Type B pancreatic cell (in vitro differentiated cells): ENCODE data around the gene MON2. TPM values are rescaled to one million over a fixed set of nuclear protein-coding genes. Genes with fewer than 3 reads are reported as not detected.

Experiments used
- DNase-seq: peaks from one replicate; pipeline ENCODE4 v3.0.0; 2021; ENCODE audit warnings: mixed read lengths; ENCODE audit not compliant: unreplicated experiment; ENCODE audit errors: extremely low spot score
- H3K27ac Mint-ChIP-seq: 2 replicates; pipeline ENCODE4 v1.8.0; 2021; ENCODE audit warnings: mild to moderate bottlenecking, mixed read lengths
- H3K27me3 Mint-ChIP-seq: 2 replicates; pipeline ENCODE4 v1.8.0; 2021; ENCODE audit warnings: mixed read lengths
- H3K36me3 Mint-ChIP-seq: 2 replicates; pipeline ENCODE4 v1.8.0; 2021; ENCODE audit warnings: mixed read lengths
- H3K4me1 Mint-ChIP-seq: one replicate; pipeline ENCODE4 v1.8.0; 2021; ENCODE audit warnings: mixed read lengths; ENCODE audit not compliant: unreplicated experiment
- H3K4me3 Mint-ChIP-seq: 2 replicates; pipeline ENCODE4 v1.8.0; 2021; ENCODE audit warnings: mild to moderate bottlenecking, mixed read lengths
- H3K9me3 Mint-ChIP-seq: 2 replicates; pipeline ENCODE4 v1.8.0; 2021; ENCODE audit warnings: mixed read lengths
- CTCF ChIP-seq: fragments of 200-600 bp; sonication (generic); conservative IDR thresholded peaks from 2 replicates; pipeline ENCODE4 v1.5.0; 2021; ENCODE audit warnings: antibody characterized with exemption, mild to moderate bottlenecking
- total RNA-seq: library from RNA; stranded (reverse); gene quantifications from 2 replicates; pipeline ENCODE4 v1.2.1, GENCODE V29; 2021; ENCODE audit warnings: low replicate concordance

The MON2 gene
- total RNA-seq, 1 donor from 2014 or later, result 47.4 TPM

GRCh38 chr12:62468935-62469334 lies 2.3 kb downstream of the MON2 start:
- DNase-seq, result no peak
- Mint-ChIP-seq H3K36me3 (no peaks in the 10 kb centered on the region), H3K9me3 (peaks cover under 1% of the 10 kb centered on the region)

GRCh38 chr12:62469704-62470103 lies 3.1 kb downstream of the MON2 start:
- Mint-ChIP-seq H3K4me3 (peak overlapping the region; percentile 56), H3K4me1 (peaks cover 6% of the 10 kb centered on the region), H3K36me3 (peaks cover 3% of the 10 kb centered on the region), H3K27me3 (no peaks in the 10 kb centered on the region), H3K27ac (no peak overlapping the region), H3K9me3 (no peaks in the 10 kb centered on the region)
- DNase-seq, result no peak
- TF ChIP-seq CTCF, result no peak

More at GRCh38 chr12:62468935-62469334, 2.3 kb downstream of the MON2 start:
- peaks cover 6% of the 10 kb centered on the region for H3K4me1 Mint-ChIP-seq
- H3K27ac Mint-ChIP-seq, result no peak overlapping the region
- no peaks in the 10 kb centered on the region for H3K27me3 Mint-ChIP-seq
- H3K4me3 Mint-ChIP-seq, result peak overlapping the region; percentile 56
- TF ChIP-seq CTCF, result no peak

DNA sequence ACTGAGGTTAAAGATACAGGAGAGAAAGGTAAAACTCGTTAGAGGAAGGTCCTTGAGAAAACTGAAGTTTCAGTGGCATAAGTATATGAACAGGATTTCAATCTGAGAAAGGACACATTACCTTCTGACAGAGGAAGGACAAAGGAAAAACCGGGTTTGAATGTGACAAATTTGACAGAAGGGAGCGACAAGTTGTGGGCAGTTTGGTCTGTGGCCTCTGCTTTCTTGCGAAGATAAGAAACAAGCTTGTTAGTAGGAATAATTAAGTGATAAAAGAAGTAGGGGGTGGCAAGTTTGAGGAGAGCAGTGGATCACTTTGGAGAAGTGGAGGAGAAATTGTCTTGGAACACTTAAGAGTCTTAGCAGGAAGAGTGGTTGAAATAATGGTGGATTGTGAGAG lies 5.1 kb downstream of the MON2 start:
- H3K27me3 Mint-ChIP-seq, result no peaks in the 10 kb centered on the region
- H3K4me1 Mint-ChIP-seq, result peaks cover 6% of the 10 kb centered on the region
- DNase-seq, result no peak
- H3K27ac Mint-ChIP-seq, result no peak overlapping the region
- no peaks in the 10 kb centered on the region for H3K9me3 Mint-ChIP-seq
- H3K4me3 Mint-ChIP-seq, result no peak overlapping the region
- H3K36me3 Mint-ChIP-seq, result peaks cover 5% of the 10 kb centered on the region
- no peak for TF ChIP-seq CTCF

GRCh38 chr12:62472472-62472871 lies 5.8 kb downstream of the MON2 start:
- Mint-ChIP-seq H3K9me3 (no peaks in the 10 kb centered on the region), H3K4me1 (peaks cover 5% of the 10 kb centered on the region), H3K4me3 (no peak overlapping the region), H3K36me3 (peaks cover 5% of the 10 kb centered on the region), H3K27me3 (no peaks in the 10 kb centered on the region), H3K27ac (no peak overlapping the region)
- no peak for DNase-seq
- TF ChIP-seq CTCF, result no peak

DNA sequence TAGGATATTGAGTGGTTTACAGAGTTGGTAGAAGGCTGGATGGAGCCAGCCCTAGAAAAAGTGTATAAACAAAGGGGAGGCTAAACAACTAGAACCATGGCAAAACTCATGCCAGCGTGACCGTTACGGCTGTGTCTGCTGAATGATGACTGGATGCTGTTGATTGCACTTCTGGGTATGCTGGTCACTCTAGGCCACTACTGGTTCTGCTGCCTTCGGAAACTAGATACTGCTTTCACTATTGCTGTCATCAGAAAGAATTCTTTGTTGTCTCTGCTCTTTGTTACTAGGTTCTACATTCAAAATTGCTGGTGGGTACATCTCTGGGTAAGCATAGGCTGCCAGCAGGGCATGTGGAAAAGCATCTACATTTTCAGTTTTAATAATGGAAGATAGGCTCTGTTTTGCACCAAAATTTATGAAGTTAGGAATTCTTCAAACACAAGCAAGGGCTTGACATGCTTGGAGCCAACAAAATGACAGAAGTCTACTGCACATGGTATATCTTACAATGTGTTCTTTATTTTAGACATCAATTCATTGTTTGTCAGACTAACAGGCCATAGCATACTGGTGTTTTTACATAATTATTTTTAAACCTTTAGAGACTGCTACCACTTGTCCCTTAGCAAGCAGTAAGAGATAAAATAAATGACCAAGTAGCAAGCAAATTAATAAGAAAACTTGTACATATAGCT lies 15.4 kb downstream of the MON2 start:
- Mint-ChIP-seq H3K27ac (peak overlapping the region; percentile 8), H3K36me3 (peaks cover 23% of the 10 kb centered on the region), H3K4me1 (peaks cover 6% of the 10 kb centered on the region), H3K4me3 (no peak overlapping the region), H3K9me3 (peaks cover 3% of the 10 kb centered on the region), H3K27me3 (no peaks in the 10 kb centered on the region)
- no peak for TF ChIP-seq CTCF
- DNase-seq, result no peak

DNA sequence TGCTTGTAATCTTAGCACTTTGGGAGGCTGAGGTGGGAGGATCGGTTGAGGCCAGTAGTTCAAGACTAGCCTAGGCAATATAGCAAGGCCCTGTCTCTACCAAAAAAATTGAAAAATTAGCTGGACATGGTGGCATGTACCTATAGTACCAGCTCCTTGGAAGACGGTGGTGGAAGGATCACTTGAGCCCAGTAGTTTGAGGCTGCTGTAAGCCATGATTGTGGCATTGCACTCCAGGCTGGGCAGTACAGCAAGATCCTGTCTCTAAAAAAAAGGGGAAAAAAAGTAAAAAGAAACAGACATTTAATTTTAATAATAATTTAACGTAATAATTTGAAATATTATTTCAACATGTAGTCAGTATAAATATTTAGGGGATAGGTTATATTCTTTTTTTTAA lies 16.1 kb downstream of the MON2 start:
- Mint-ChIP-seq H3K27ac (no peak overlapping the region), H3K4me1 (peaks cover 6% of the 10 kb centered on the region), H3K4me3 (no peak overlapping the region), H3K27me3 (no peaks in the 10 kb centered on the region), H3K36me3 (peaks cover 21% of the 10 kb centered on the region), H3K9me3 (peaks cover 3% of the 10 kb centered on the region)
- DNase-seq, result no peak
- no peak for TF ChIP-seq CTCF
